Measurements from ENCODE around the gene ARHGEF3. TPM values are rescaled to one million over a fixed set of nuclear protein-coding genes. Genes with fewer than 3 reads are reported as not detected.
"Not testable (repeated sequence)": the region's sequence is repeated elsewhere in the genome, so short reads cannot be mapped to it uniquely, and the experiment has no call there.

Gene ARHGEF3
- total and polyA plus RNA-seq, 2 donors (not counting 3 experiments of a cell fraction or from before 2014, with no cell fraction given) = 6.7 to 16.3 TPM

DNA sequence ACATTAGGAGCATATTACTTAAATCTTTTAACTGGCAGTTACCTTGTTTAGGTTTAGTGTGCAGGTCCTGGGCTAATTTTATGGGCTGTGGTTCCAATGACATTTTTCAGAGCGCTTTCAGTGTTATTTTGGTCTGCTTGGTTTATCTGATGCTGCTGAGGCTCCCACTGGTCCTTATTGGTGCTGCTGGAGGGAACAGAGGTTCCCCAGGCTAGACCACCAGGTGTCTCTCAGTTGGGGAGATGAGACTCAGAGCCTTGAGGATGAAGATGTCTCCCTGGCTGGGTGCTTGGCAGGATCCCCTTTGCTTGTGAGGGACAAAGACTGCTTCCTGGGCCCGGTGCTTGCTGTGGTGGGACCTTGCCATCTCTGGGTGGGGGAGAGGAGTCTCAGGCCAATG, 90.4 kb downstream of the ARHGEF3 start:
- Histone ChIP-seq H3K27me3 (ENCODE audit: control insufficient read depth in 2 of 2, insufficient read depth in 2 of 2, low read length in 2 of 2) (no peaks in the 10 kb centered on the region), H3K9me1 (replicated peaks; ENCODE audit: control insufficient read depth, extremely low read depth, insufficient read depth, low read length) (no peaks in the 10 kb centered on the region), H3K4me3 (replicated peaks in 1 of 3; ENCODE audit: insufficient read depth in 1 of 3, low read depth in 1 of 3, low read length in 3 of 3) (no peak overlapping the region), H3K79me2 (ENCODE audit: control insufficient read depth, insufficient read depth, low read length) (no peaks in the 10 kb centered on the region), H4K20me1 (replicated peaks; ENCODE audit: control insufficient read depth, extremely low read depth, insufficient read depth, low read length) (no peaks in the 10 kb centered on the region), H3K9me3 (replicated peaks; ENCODE audit: control insufficient read depth, insufficient read depth, low read length) (no peaks in the 10 kb centered on the region), H3K4me1 (ENCODE audit: control insufficient read depth, extremely low read depth, insufficient read depth, low read length) (no peaks in the 10 kb centered on the region), H3K4me2 (ENCODE audit: insufficient read depth, low read length) (no peak overlapping the region), H2AFZ (ENCODE audit: low read depth, low read length) (no peak overlapping the region), H3K27ac (ENCODE audit: insufficient read depth, low read depth, low read length) (no peak overlapping the region), H3K9ac (replicated peaks; ENCODE audit: extremely low read depth, insufficient read depth, low read length) (no peak overlapping the region), H3K36me3 (ENCODE audit: control insufficient read depth in 2 of 2, extremely low read depth in 1 of 2, insufficient read depth in 2 of 2, low read length in 2 of 2) (no peaks in the 10 kb centered on the region)
- BruUV-seq (replicated peaks) = no TSS peak
- POLR2A ChIA-PET = no interaction called here
- FAIRE-seq (no peak), DNase-seq (ENCODE audit: low read depth, low spot score) (no peak)
- intact Hi-C loops (cut with micrococcal nuclease) (no loop called here), dilution Hi-C loops (cut with MboI; ENCODE audit: extremely low pct_ligation_motif_present, low sequenced_read_pairs) (no loop called here)
- TF ChIP-seq MYC (IDR thresholded peaks at IDR 0.05; ENCODE audit: low read depth, low read length) (no peak), POLR2AphosphoS5 (IDR thresholded peaks at IDR 0.05; ENCODE audit: insufficient read depth, low read depth, low read length) (no peak), JUN (IDR thresholded peaks at IDR 0.05; ENCODE audit: borderline replicate concordance, insufficient read depth, insufficient read length, low read depth) (no peak), GATA2 (IDR thresholded peaks at IDR 0.05; ENCODE audit: insufficient read depth, insufficient read length, low read depth, low read length) (no peak)
- TF ChIP-seq, protein P1, sequence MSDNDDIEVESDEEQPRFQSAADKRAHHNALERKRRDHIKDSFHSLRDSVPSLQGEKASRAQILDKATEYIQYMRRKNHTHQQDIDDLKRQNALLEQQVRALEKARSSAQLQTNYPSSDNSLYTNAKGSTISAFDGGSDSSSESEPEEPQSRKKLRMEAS (IDR thresholded peaks at IDR 0.05; ENCODE audit: insufficient read depth, insufficient read length) = no peak
- CTCF ChIA-PET = interaction anchor here (1.0 to 1.3 kb wide), 2 partner anchors 9 to 88 kb away, joined by 3 to 6 read pairs; no protein-coding TSS in a partner anchor

DNA sequence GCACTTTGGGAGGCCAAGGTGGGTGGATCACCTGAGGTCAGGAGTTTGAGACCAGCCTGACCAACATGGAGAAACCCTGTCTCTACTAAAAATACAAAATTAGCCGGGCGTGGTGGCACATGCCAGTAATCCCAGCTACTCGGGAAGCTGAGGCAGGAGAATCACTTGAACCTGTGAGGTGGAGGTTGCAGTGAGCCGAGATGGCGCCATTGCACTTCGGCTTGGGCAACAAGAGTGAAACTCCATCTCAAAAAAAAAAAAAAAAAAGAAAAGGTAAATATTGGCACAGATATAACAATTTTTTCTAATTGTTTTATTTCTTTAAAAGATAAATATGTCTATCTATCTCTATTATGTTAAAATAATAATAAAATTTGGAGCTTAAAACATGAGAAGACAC, 94.3 kb downstream of the ARHGEF3 start:
- dilution Hi-C loops (cut with MboI; ENCODE audit: extremely low pct_ligation_motif_present, low sequenced_read_pairs); H3K36me3 ChIP-seq (ENCODE audit: control insufficient read depth in 2 of 2, extremely low read depth in 1 of 2, insufficient read depth in 2 of 2, low read length in 2 of 2); H3K4me1 ChIP-seq (ENCODE audit: control insufficient read depth, extremely low read depth, insufficient read depth, low read length); BruUV-seq (replicated peaks); H3K9me1 ChIP-seq (replicated peaks; ENCODE audit: control insufficient read depth, extremely low read depth, insufficient read depth, low read length); H3K79me2 ChIP-seq (ENCODE audit: control insufficient read depth, insufficient read depth, low read length); H4K20me1 ChIP-seq (replicated peaks; ENCODE audit: control insufficient read depth, extremely low read depth, insufficient read depth, low read length); H3K4me2 ChIP-seq (ENCODE audit: insufficient read depth, low read length); intact Hi-C loops (cut with micrococcal nuclease); H3K27me3 ChIP-seq (ENCODE audit: control insufficient read depth in 2 of 2, insufficient read depth in 2 of 2, low read length in 2 of 2); H2AFZ ChIP-seq (ENCODE audit: low read depth, low read length); DNase-seq (ENCODE audit: low read depth, low spot score); H3K4me3 ChIP-seq (replicated peaks in 1 of 3; ENCODE audit: insufficient read depth in 1 of 3, low read depth in 1 of 3, low read length in 3 of 3); H3K27ac ChIP-seq (ENCODE audit: insufficient read depth, low read depth, low read length); FAIRE-seq; H3K9me3 ChIP-seq (replicated peaks; ENCODE audit: control insufficient read depth, insufficient read depth, low read length); POLR2A ChIA-PET; H3K9ac ChIP-seq (replicated peaks; ENCODE audit: extremely low read depth, insufficient read depth, low read length): not testable (repeated sequence)
- CTCF ChIA-PET = interaction anchor here (0.7 to 3.3 kb wide), 4 partner anchors 86 to 281 kb away, joined by 4 to 18 read pairs (median 10); partner anchors contain the start of gene ARHGEF3

Measured in endothelial cell of umbilical vein (primary cell).